LoVo (cell line): ENCODE measurements around the gene MICOS13.
"Not testable (repeated sequence)": the region's sequence is repeated elsewhere in the genome, so short reads cannot be mapped to it uniquely, and the experiment has no call there.

Experiments
- DNase-seq: peaks from one replicate; pipeline ENCODE4 v3.0.0-alpha.2; 2016; ENCODE audit warnings: low spot score

The MICOS13 gene

GRCh38 chr19:5680437-5681368, at the start of gene MICOS13, which contains the start of gene HSD11B1L:
Gene MICOS13, minus strand, starts transcription at chr19:5680516. Its CDS starts 30 bp downstream, at chr19:5680486.
Gene HSD11B1L, plus strand, starts transcription at chr19:5681027. Its CDS starts 3,806 bp downstream, at chr19:5684833.
- DNase-seq: peak; percentile 98

- no peak for DNase-seq
These were observed 47.2 kb upstream of the MICOS13 start for GRCh38 chr19:5727453-5728050.

- DNase-seq: peak; percentile 99
These were observed 39.9 kb upstream of the MICOS13 start, which contains the start of the genes CATSPERD and LONP1 for GRCh38 chr19:5719961-5720790. Gene CATSPERD, plus strand, starts transcription at chr19:5720637. Its CDS starts 101 bp downstream, at chr19:5720738. Gene LONP1, minus strand, starts transcription at chr19:5720146. Its CDS starts 14 bp downstream, at chr19:5720132.

- DNase-seq: no peak
These were observed 39.1 kb upstream of the MICOS13 start for GRCh38 chr19:5719274-5719960.

- DNase-seq: peak; percentile 63
These were observed 38.4 kb upstream of the MICOS13 start for GRCh38 chr19:5718579-5719273.

GRCh38 chr19:5718037-5718578, 37.8 kb upstream of the MICOS13 start:
- DNase-seq: no peak

GRCh38 chr19:5717215-5717935, 37.1 kb upstream of the MICOS13 start:
- DNase-seq: no peak

- DNase-seq: no peak
These were observed 34.5 kb upstream of the MICOS13 start for GRCh38 chr19:5714816-5715215.

- no peak for DNase-seq
These were observed 32.9 kb upstream of the MICOS13 start for GRCh38 chr19:5713228-5713627.

GRCh38 chr19:5711713-5712161, 31.4 kb upstream of the MICOS13 start:
- DNase-seq: no peak

- no peak for DNase-seq
These were observed 30.7 kb upstream of the MICOS13 start for GRCh38 chr19:5711025-5711424.

- DNase-seq: no peak
These were observed 27.6 kb upstream of the MICOS13 start for GRCh38 chr19:5707576-5708575.

- no peak for DNase-seq
These were observed 26.7 kb upstream of the MICOS13 start for GRCh38 chr19:5706876-5707573.

- DNase-seq: no peak
These were observed 25.2 kb upstream of the MICOS13 start for GRCh38 chr19:5705552-5705951.

- no peak for DNase-seq
These were observed 23.8 kb upstream of the MICOS13 start for GRCh38 chr19:5703819-5704818.

- not testable (repeated sequence) for DNase-seq
These were observed 21.7 kb upstream of the MICOS13 start for GRCh38 chr19:5702053-5702410.
